IMR-90 (cell line): ENCODE data around the gene ADAM15. TPM values are rescaled to one million over a fixed set of nuclear protein-coding genes. Genes with fewer than 3 reads are reported as not detected.

ENCODE experiments used
- ATAC-seq: fragments of 200-7000 bp; cut with Tn5 transposase; 2 replicates; pipeline ENCODE4 v1.9.1; 2020; ENCODE audit warnings: low read depth, mild to moderate bottlenecking, moderate library complexity
- BruUV-seq: library from RNA; stranded (reverse); fragments of 400-500 nt; replicated peaks from 2 replicates; lab custom pipeline; 2021; lab: Mats Ljungman, UMichigan
- CTCF ChIA-PET: fragments of 300-600 bp; formaldehyde crosslinking; extraction: SDS; loops from one replicate; lab custom pipeline; 2021; ENCODE audit warnings: antibody characterized with exemption; lab: Yijun Ruan, JAX
- POLR2A ChIA-PET: fragments of 300-600 bp; sonication (Branson Sonifier 250); formaldehyde crosslinking; loops from one replicate; lab custom pipeline; 2022; ENCODE audit warnings: antibody characterized with exemption; ENCODE audit not compliant: unreplicated experiment; lab: Charles Lee
- DNase-seq: peaks from one replicate; pipeline ENCODE4 v3.0.0; 2013
- H2AFZ ChIP-seq: replicated peaks from 2 replicates; pipeline ENCODE3; 2013; ENCODE audit warnings: low read length, mild to moderate bottlenecking; ENCODE audit not compliant: poor library complexity
- H2AK5ac ChIP-seq: 2 replicates; pipeline ENCODE4 v1.6.1; 2013; ENCODE audit warnings: low read depth, low read length, inconsistent platforms
- H2AK9ac ChIP-seq: replicated peaks from 2 replicates; pipeline ENCODE3; 2013; ENCODE audit warnings: mild to moderate bottlenecking, low read depth, low read length, moderate library complexity; ENCODE audit not compliant: poor library complexity
- H2BK120ac ChIP-seq: 2 replicates; pipeline ENCODE4 v1.6.1; 2013; ENCODE audit warnings: low read depth, low read length, inconsistent platforms
- H2BK15ac ChIP-seq: 3 replicates; pipeline ENCODE4 v1.6.1; 2013; ENCODE audit warnings: low read depth, low read length, inconsistent platforms
- H2BK20ac ChIP-seq: 2 replicates; pipeline ENCODE4 v1.6.1; 2013; ENCODE audit warnings: low read depth, mild to moderate bottlenecking, inconsistent platforms, low read length, moderate library complexity
- H2BK5ac ChIP-seq: 2 replicates; pipeline ENCODE4 v1.6.1; 2013; ENCODE audit warnings: mild to moderate bottlenecking, low read depth, low read length, inconsistent platforms; ENCODE audit not compliant: poor library complexity, severe bottlenecking
- H3K14ac ChIP-seq: replicated peaks from 2 replicates; pipeline ENCODE4 v1.6.1; 2013; ENCODE audit warnings: low read depth, low read length, inconsistent platforms
- H3K18ac ChIP-seq: 2 replicates; pipeline ENCODE4 v1.6.1; 2013; ENCODE audit warnings: low read depth, low read length, control low read depth
- H3K23ac ChIP-seq: 2 replicates; pipeline ENCODE4 v1.6.1; 2013; ENCODE audit warnings: low read depth, low read length, inconsistent platforms
- H3K27ac ChIP-seq: 2 replicates; pipeline ENCODE4 v1.5.1; 2013; ENCODE audit warnings: mild to moderate bottlenecking, control low read depth, low read length; ENCODE audit not compliant: insufficient read depth
- H3K27me3 ChIP-seq: 2 replicates; pipeline ENCODE4 v1.6.1; 2013; ENCODE audit warnings: low read length; ENCODE audit not compliant: control insufficient read depth, insufficient read depth
- H3K36me3 ChIP-seq: 2 replicates; pipeline ENCODE4 v1.6.1; 2013; ENCODE audit warnings: low read length, mixed read lengths; ENCODE audit not compliant: control insufficient read depth, insufficient read depth
- H3K4ac ChIP-seq: 2 replicates; pipeline ENCODE4 v1.6.1; 2013; ENCODE audit warnings: low read depth, low read length, inconsistent platforms
- H3K4me1 ChIP-seq: 2 replicates; pipeline ENCODE4 v1.6.1; 2013; ENCODE audit warnings: low read length, mixed read lengths; ENCODE audit not compliant: control insufficient read depth, insufficient read depth
- H3K4me2 ChIP-seq: 2 replicates; pipeline ENCODE4 v1.6.1; 2013; ENCODE audit warnings: low read depth, mild to moderate bottlenecking, control low read depth, low read length, moderate library complexity
- H3K4me3 ChIP-seq: 2 replicates; pipeline ENCODE4 v1.5.1; 2013; ENCODE audit warnings: low read depth, mild to moderate bottlenecking, control low read depth, low read length, moderate library complexity; ENCODE audit not compliant: insufficient read depth
- H3K56ac ChIP-seq: 2 replicates; pipeline ENCODE4 v1.6.1; 2013; ENCODE audit warnings: low read length, inconsistent platforms; ENCODE audit not compliant: insufficient read depth; ENCODE audit errors: extremely low read depth
- H3K79me1 ChIP-seq, 2 experiments: 2 replicates each; pipeline ENCODE4 v1.6.1; 2013; ENCODE audit warnings: low read length in 2 of 2, inconsistent platforms in 1 of 2, low read depth in 1 of 2
- H3K9ac ChIP-seq: 2 replicates; pipeline ENCODE4 v1.6.1; 2013; ENCODE audit warnings: low read depth, low read length, control low read depth
- H3K9me1 ChIP-seq: 2 replicates; pipeline ENCODE4 v1.6.1; 2013; ENCODE audit warnings: low read length, inconsistent platforms; ENCODE audit not compliant: insufficient read depth
- H3K9me3 ChIP-seq: 2 replicates; pipeline ENCODE4 v1.6.1; 2013; ENCODE audit warnings: low read length; ENCODE audit not compliant: control insufficient read depth, insufficient read depth
- H4K20me1 ChIP-seq: 2 replicates; pipeline ENCODE4 v1.6.1; 2013; ENCODE audit warnings: low read length, inconsistent platforms; ENCODE audit not compliant: insufficient read depth
- H4K5ac ChIP-seq: 2 replicates; pipeline ENCODE4 v1.6.1; 2013; ENCODE audit warnings: mild to moderate bottlenecking, low read depth, low read length, control low read depth
- H4K8ac ChIP-seq, 2 experiments: 2 replicates each; pipeline ENCODE4 v1.6.1; 2013; ENCODE audit warnings: low read depth in 2 of 2, low read length in 2 of 2, control low read depth in 1 of 2, inconsistent platforms in 1 of 2
- H4K91ac ChIP-seq: 2 replicates; pipeline ENCODE4 v1.6.1; 2013; ENCODE audit warnings: low read depth, low read length, inconsistent platforms; ENCODE audit not compliant: insufficient read depth
- CEBPB ChIP-seq: IDR thresholded peaks from 2 replicates; pipeline ENCODE4 v1.6.1; 2012; ENCODE audit warnings: low read depth, low read length, improper control_type of control experiment
- CTCF ChIP-seq: conservative IDR thresholded peaks from 2 replicates; pipeline ENCODE4 v1.5.1; 2012; ENCODE audit warnings: mild to moderate bottlenecking, low read depth, low read length, improper control_type of control experiment
- FOS ChIP-seq: fragments of 150-350 bp; IDR thresholded peaks from 2 replicates; pipeline ENCODE4 v1.6.1; 2016; ENCODE audit warnings: low read depth, low read length
- MAFK ChIP-seq: IDR thresholded peaks from 2 replicates; pipeline ENCODE4 v1.6.1; 2012; ENCODE audit warnings: low read depth, low read length, improper control_type of control experiment
- MAZ ChIP-seq: IDR thresholded peaks from 2 replicates; pipeline ENCODE4 v1.6.1; 2012; ENCODE audit warnings: low read depth, mild to moderate bottlenecking, low read length, improper control_type of control experiment, moderate library complexity, borderline replicate concordance
- MXI1 ChIP-seq: IDR thresholded peaks from 2 replicates; pipeline ENCODE4 v1.6.1; 2012; ENCODE audit warnings: low read depth, mild to moderate bottlenecking, low read length, moderate library complexity, borderline replicate concordance
- NFE2L2 ChIP-seq: fragments of 150-350 bp; IDR thresholded peaks from 2 replicates; pipeline ENCODE4 v1.6.1; 2016; ENCODE audit warnings: low read depth, mild to moderate bottlenecking, low read length
- POLR2A ChIP-seq: IDR thresholded peaks from 2 replicates; pipeline ENCODE4 v1.6.1; 2012; ENCODE audit warnings: mild to moderate bottlenecking, low read depth, low read length
- RAD21 ChIP-seq: IDR thresholded peaks from 2 replicates; pipeline ENCODE4 v1.6.1; 2012; ENCODE audit warnings: low read length, improper control_type of control experiment
- SMC3 ChIP-seq: fragments of 150-350 bp; IDR thresholded peaks from 2 replicates; pipeline ENCODE4 v1.6.1; 2016; ENCODE audit warnings: low read depth, mild to moderate bottlenecking, antibody characterized with exemption, low read length, moderate library complexity
- WGBS, 2 experiments: methylation state at CpG; one replicate each; pipeline versions ENCODE4 v1.1.5 to v1.1.7; 2013; ENCODE audit warnings: missing lambda C conversion rate in 2 of 2; ENCODE audit not compliant: insufficient read length in 1 of 2; ENCODE audit errors: extremely low coverage in 2 of 2; 5-methylcytosine and 5-hydroxymethylcytosine counted together
- dilution Hi-C: fragments of 300-500 bp; cut with HindIII; formaldehyde crosslinking; loops from one replicate; pipeline ENCODE4 v1.14.3; 2018; ENCODE audit warnings: low sequenced_read_pairs; ENCODE audit not compliant: unreplicated experiment
- in situ Hi-C: fragments of 300-500 bp; cut with MboI; formaldehyde crosslinking; loops from 3 replicates; pipeline ENCODE4 v1.14.3; 2019; ENCODE audit warnings: low sequenced_read_pairs, inconsistent platforms, mixed read lengths
- intact Hi-C: fragments of 100-400 bp; cut with micrococcal nuclease; formaldehyde crosslinking; loops from 2 replicates; pipeline ENCODE4 v1.10.0; 2022
- polyA plus RNA-seq, 3 experiments: library from polyadenylated mRNA; depleted of rRNA; stranded (reverse); fragments of >200 nt; gene quantifications; 2 replicates each; pipeline ENCODE4 v1.2.3, GENCODE V29; 2012; ENCODE audit warnings: low replicate concordance in 1 of 3
- total RNA-seq: library from RNA; depleted of rRNA; stranded (reverse); fragments of >200 nt; gene quantifications from 2 replicates; pipeline ENCODE4 v1.2.3, GENCODE V29; 2012
- TF ChIP-seq, protein P1 (sequence below): fragments of 150-350 bp; IDR thresholded peaks from 2 replicates; pipeline ENCODE4 v1.6.1; 2017; ENCODE audit warnings: mild to moderate bottlenecking, antibody characterized with exemption, low read length, low read depth
- TF ChIP-seq, protein P2 (sequence below): fragments of 150-350 bp; IDR thresholded peaks from 2 replicates; pipeline ENCODE4 v1.6.1; 2016; ENCODE audit warnings: low read depth, mild to moderate bottlenecking, low read length, moderate library complexity, borderline replicate concordance

ADAM15 gene
- total and polyA plus RNA-seq, 2 of the 4 experiments (the other 2 are of a cell fraction) = 25.6 to 52.4 TPM

DNA sequence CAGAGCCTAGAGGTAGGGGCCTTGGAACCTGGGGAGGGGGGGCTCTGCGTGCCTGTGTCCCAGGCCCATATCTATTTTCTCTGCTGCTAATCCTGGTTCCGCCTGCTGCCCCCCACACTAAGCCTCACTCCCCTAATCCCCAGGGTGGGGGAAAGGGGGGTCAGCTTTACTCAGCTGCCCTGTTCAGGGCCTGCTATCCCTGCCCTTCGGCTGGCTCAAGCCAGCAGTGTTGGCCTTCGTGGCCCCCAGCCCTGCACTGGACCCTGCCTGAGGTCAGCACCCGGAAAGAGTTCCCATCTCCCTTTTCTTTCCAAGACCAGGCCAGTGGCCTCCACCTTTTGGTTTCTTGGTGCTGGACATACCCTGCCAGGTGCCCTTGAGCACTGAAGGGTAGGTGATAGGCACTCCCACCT, 40.1 kb upstream of the ADAM15 start:
- no peak overlapping the region for H4K5ac ChIP-seq
- H2AK9ac ChIP-seq = peak overlapping the region; percentile 15
- no peak overlapping the region for H3K14ac ChIP-seq
- no peak overlapping the region for H3K4me2 ChIP-seq
- H3K36me3 ChIP-seq = peaks cover 16% of the 10 kb centered on the region
- H3K79me1 ChIP-seq = peaks cover 0 to 38% of the 10 kb centered on the region in 2 experiments; a peak in 2 of 4 replicates
- no peak overlapping the region for H2AK5ac ChIP-seq
- H3K23ac ChIP-seq = no peak overlapping the region
- H3K9ac ChIP-seq = no peak overlapping the region
- H3K9me3 ChIP-seq = no peaks in the 10 kb centered on the region
- H3K27ac ChIP-seq = no peak overlapping the region
- no TSS peak for BruUV-seq
- in situ Hi-C loops (no loop called here), dilution Hi-C loops (no loop called here), intact Hi-C loops (no loop called here)
- peaks cover 19% of the 10 kb centered on the region for H4K20me1 ChIP-seq
- no peak overlapping the region for H3K18ac ChIP-seq
- WGBS, 2 experiments = no CpG with 5 or more reads among the region's 5 CpGs
- peaks cover 3% of the 10 kb centered on the region; the same call in 1 of the 2 replicates for H3K4me1 ChIP-seq
- DNase-seq (no peak), ATAC-seq (no peak)
- ChIA-PET CTCF (no interaction called here), POLR2A (no interaction called here)
- no peak overlapping the region for H3K4ac ChIP-seq
- peak overlapping the region; percentile 15 for H2AFZ ChIP-seq
- no peak overlapping the region for H3K56ac ChIP-seq
- no peak overlapping the region for H2BK120ac ChIP-seq
- peaks cover 4% of the 10 kb centered on the region; the same call in 1 of the 2 replicates for H3K9me1 ChIP-seq
- TF ChIP-seq FOS = no peak
- TF ChIP-seq SMC3 = no peak
- TF ChIP-seq, protein P1, sequence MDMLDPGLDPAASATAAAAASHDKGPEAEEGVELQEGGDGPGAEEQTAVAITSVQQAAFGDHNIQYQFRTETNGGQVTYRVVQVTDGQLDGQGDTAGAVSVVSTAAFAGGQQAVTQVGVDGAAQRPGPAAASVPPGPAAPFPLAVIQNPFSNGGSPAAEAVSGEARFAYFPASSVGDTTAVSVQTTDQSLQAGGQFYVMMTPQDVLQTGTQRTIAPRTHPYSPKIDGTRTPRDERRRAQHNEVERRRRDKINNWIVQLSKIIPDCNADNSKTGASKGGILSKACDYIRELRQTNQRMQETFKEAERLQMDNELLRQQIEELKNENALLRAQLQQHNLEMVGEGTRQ = no peak
- no peak for TF ChIP-seq NFE2L2
- TF ChIP-seq, protein P2, sequence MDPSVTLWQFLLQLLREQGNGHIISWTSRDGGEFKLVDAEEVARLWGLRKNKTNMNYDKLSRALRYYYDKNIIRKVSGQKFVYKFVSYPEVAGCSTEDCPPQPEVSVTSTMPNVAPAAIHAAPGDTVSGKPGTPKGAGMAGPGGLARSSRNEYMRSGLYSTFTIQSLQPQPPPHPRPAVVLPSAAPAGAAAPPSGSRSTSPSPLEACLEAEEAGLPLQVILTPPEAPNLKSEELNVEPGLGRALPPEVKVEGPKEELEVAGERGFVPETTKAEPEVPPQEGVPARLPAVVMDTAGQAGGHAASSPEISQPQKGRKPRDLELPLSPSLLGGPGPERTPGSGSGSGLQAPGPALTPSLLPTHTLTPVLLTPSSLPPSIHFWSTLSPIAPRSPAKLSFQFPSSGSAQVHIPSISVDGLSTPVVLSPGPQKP = no peak
- TF ChIP-seq MAFK = no peak
- TF ChIP-seq MXI1 = no peak
- no peak for TF ChIP-seq RAD21
- no peak for TF ChIP-seq MAZ
- no peak for TF ChIP-seq CTCF
- TF ChIP-seq CEBPB = no peak
- TF ChIP-seq POLR2A = no peak
- no peak overlapping the region for H2BK5ac ChIP-seq
- no peak overlapping the region for H2BK15ac ChIP-seq
- H3K27me3 ChIP-seq = no peaks in the 10 kb centered on the region
- H4K8ac ChIP-seq = no peak overlapping the region
- no peak overlapping the region for H4K91ac ChIP-seq
- no peak overlapping the region for H2BK20ac ChIP-seq
- no peak overlapping the region for H3K4me3 ChIP-seq
